Mucosa of gallbladder (tissue), 1 donor: Measurements from ENCODE around the gene MARCHF6. TPM values are rescaled to one million over a fixed set of nuclear protein-coding genes. Genes with fewer than 3 reads are reported as not detected.
"Not testable (repeated sequence)": the region's sequence is repeated elsewhere in the genome, so short reads cannot be mapped to it uniquely, and the experiment has no call there.

Source experiments
- DNase-seq: peaks from one replicate; pipeline ENCODE4 v3.0.0-alpha.2; 2020; ENCODE audit warnings: low spot score
- total RNA-seq: library from RNA; stranded (reverse); gene quantifications from one replicate; pipeline ENCODE4 v1.2.1, GENCODE V29; 2021
- donor health status: DM: no; HTN: no; CAD: no.

MARCHF6 gene, protein sequence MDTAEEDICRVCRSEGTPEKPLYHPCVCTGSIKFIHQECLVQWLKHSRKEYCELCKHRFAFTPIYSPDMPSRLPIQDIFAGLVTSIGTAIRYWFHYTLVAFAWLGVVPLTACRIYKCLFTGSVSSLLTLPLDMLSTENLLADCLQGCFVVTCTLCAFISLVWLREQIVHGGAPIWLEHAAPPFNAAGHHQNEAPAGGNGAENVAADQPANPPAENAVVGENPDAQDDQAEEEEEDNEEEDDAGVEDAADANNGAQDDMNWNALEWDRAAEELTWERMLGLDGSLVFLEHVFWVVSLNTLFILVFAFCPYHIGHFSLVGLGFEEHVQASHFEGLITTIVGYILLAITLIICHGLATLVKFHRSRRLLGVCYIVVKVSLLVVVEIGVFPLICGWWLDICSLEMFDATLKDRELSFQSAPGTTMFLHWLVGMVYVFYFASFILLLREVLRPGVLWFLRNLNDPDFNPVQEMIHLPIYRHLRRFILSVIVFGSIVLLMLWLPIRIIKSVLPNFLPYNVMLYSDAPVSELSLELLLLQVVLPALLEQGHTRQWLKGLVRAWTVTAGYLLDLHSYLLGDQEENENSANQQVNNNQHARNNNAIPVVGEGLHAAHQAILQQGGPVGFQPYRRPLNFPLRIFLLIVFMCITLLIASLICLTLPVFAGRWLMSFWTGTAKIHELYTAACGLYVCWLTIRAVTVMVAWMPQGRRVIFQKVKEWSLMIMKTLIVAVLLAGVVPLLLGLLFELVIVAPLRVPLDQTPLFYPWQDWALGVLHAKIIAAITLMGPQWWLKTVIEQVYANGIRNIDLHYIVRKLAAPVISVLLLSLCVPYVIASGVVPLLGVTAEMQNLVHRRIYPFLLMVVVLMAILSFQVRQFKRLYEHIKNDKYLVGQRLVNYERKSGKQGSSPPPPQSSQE
- total RNA-seq = 163 TPM

DNA sequence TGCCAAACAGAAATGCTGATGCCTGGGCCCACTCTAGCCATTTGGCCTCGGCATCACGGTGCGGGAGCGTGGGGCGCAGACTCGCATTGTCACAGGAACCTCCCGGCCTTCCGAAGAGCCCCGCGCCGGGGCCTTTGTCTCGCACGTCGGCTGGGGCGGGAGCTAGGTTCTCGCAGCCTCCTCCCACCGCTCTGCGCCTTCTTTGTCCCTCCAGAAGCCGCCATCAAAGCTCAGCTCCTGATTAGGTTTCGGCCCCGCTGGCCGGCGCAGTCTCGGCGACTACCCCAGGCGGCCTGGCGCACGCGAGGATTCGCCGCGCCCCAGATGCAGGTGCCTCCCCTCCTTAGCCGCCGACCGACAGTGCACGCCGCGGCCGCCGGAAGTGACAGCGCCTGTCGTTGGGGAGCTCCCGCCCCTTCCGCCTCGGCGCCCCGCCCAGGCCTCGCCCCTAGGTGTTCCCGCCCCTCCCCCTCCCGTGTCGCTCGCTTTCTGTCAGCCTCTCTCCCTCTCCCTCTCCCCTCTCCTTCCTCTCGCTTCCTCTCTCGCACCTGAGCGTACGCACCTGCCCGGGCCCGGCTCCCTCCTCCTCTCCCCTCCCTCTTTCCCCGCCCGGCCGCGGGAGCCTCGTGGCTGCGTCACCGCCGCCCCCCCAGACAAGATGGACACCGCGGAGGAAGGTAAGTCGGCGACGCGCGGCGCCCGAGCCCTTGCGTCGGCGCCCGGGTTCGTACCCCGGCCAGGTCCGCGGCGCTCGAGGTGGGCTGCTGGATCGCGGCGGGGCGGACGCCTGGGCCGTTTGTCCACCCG is at the start of gene MARCHF6:
TSS of gene MARCHF6 (plus strand) at position 455 of the 807 bp plus-strand sequence. CDS start at position 659, 204 bp downstream.
- DNase-seq = peak; percentile 95

DNA sequence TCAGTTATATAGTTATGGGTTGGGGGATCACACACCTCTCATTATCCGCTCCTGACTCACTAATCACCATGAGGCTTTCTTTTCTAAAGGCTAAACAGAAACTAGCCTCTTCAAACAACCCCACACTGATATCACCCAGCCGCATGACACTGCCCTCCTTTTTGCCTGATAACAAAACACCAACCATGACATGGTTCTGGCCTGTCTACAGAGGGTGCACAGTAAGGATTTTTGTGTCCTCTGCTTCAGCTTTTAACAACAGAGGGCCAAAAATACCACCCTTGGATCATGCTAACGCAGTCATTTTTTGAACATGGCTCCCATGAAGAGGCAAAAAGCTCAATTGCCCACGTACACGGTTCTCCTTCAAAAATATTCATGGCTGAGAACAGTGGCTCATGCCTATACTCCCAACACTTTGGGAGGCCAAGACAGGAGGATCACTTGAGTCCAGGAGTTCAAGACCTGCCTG is 49.8 kb upstream of the MARCHF6 start:
- no peak for DNase-seq

GRCh38 chr5:10304932-10305331 is 48.6 kb upstream of the MARCHF6 start:
- DNase-seq = no peak

GRCh38 chr5:10306114-10306513 is 47.4 kb upstream of the MARCHF6 start:
- no peak for DNase-seq

GRCh38 chr5:10306806-10307205 is 46.7 kb upstream of the MARCHF6 start:
- no peak for DNase-seq

- DNase-seq = peak; percentile 36
These were observed 46.0 kb upstream of the MARCHF6 start, which contains the start of gene CMBL for GRCh38 chr5:10307206-10308148. Gene CMBL, minus strand, starts transcription at chr5:10307902. Its CDS starts 17,140 bp downstream, at chr5:10290762.

- DNase-seq = no peak
These were observed 44.7 kb upstream of the MARCHF6 start for GRCh38 chr5:10308844-10309243.

GRCh38 chr5:10310066-10310779 is 43.3 kb upstream of the MARCHF6 start:
- DNase-seq = no peak

DNA sequence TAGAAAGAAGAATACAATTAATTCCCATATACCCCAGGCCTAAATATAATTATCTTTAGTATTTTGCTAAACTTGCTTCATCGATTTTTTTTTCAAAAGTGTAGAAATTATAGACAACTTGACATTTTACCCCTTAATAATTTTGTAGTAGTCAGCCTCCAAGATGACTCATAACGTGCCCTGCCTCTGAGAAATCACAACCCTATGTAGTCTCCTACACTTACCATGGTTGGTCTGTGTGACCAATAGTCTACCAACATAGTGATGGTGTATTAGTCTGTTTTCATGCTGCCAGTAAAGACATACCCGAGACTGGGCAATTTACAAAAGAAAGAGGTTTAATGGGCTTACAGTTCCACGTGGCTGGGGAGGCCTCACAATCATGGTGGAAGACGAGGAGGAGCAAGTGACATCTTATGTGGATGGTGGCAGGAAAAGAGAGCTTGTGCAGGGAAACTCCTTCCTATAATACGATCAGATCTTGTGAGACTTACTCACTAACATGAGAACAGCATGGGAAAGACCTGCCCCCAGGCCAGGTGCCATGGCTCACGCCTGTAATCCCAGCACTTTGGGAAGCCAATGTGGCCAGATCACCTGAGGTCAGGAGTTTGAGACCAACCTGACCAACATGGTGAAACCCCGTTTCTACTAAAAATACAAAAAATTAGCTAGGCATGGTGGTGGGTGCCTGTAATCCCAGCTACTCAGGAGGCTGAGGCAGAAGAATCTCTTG is 42.5 kb upstream of the MARCHF6 start:
- not testable (repeated sequence) for DNase-seq

DNA sequence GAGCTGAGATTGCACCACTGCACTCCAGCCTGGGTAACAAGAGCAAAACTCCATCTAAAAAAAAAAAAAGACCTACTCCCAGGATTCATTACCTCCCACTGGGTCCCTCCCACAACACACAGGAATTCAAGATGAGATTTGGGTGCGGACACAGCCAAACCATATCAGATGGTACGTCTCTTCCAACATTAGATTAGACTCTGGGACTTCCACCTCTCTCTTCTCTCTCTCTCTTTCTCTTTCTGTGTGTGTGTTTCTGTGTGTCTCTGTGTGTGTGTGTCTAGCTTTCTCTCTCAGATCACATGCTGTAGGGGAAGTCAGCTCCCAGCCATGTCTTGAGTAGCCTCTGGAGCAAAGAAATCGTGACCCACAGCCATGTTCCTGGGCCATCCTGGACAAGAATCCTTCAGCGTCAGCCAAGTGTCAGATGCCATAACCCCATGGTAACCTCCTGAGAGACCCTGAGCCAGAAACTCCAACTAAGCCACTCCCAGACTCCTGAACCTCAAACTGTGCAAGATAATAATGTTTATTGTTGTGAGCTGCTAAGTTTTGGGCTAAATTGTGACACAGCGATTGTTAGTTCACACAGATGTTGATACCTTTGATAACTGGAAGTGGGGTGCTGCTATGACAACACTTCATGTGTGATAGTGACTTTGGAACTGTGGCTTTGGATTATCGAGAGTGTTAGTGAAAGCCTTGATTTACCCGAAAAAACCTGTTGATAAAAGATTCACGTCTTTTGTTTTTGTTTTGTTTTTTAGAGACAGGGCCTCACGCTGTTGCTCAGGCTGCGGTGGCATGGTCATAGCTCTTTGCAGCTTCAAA is 41.7 kb upstream of the MARCHF6 start:
- DNase-seq = no peak

DNA sequence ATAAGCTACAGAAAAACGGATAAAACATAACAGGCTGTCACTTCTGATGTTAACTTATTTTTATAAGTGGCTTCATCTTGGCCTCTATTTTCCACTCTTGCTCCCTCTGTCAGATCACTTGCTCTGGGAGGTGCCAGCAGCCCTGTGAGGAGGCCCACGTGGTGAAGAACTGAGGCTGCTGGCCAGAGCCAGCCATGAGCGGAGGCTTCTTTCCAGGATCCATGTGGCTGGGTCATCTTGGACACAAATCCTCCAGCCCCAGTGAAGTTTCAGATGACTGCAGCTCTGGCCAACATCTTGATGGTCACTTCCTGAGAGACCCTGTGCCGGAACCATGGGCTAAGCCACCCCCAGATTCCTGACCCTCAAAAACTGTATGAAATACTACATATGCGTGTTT is 38.3 kb upstream of the MARCHF6 start:
- no peak for DNase-seq

GRCh38 chr5:10315824-10316509 is 37.5 kb upstream of the MARCHF6 start:
- DNase-seq = no peak

DNA sequence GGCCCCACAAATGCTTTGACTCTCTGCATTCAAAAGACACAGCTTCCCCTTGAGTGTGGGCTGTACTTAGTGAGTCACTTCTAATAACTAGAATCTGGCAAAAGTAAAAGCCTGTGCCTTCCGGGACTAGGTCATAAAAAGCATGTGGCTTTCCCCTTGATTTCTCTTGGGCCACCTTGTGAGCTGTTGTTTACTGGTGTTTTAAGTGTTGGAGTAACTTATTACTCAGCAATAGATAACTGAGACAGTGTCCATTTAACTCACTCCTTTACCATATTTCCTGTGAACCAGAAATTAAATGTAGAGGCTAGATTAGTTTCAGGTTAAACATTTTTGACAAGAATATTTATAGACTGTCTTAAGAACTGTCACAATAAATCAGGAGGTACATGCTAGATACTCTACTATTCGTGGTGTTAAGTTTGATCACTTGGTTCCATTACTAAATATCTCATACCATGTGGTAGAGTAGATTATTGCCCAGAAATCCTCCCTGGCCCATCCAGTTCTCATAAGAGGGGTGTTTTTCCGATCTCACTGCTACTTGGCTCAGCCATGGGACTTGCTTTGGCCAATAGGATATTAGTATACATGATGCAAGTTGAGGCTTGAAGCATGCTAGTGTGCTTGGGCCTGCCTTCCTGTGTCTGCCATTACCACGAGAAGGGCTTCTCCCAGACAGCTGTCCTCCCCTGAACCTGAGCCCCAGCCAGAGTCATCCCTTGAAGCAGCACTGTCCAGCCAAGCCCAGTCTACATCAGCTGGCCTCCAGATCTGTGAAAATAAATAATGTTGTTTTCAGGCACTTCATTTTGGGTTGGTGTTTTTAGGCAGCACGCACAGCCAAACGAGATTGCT is 35.4 kb upstream of the MARCHF6 start:
- no peak for DNase-seq

- DNase-seq = no peak
These were observed 34.2 kb upstream of the MARCHF6 start for GRCh38 chr5:10319202-10319851.

DNA sequence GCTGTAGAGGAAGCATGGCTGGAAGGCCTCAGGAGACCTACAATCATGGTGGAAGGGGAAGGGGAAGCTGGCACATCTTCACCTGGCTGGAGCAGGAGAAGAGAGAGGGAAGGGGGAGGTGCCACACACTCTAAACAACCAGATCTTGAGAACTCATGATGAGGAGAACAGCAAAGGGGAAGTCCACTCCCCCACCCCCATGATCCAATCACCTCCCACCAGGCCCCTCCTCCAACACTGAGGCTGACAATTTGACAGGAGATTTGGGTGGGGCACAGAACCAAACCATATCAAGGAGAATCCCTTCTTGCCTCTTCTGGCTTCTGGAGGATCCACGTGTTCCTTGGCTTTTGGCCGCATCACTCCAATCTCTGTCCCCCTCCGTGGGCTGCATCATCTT is 32.7 kb upstream of the MARCHF6 start:
- DNase-seq = no peak

- no peak for DNase-seq
These were observed 31.6 kb upstream of the MARCHF6 start for GRCh38 chr5:10321882-10322281.
